Lung (tissue), 12 donors: ENCODE results near the gene PTPRT. TPM values are rescaled to one million over a fixed set of nuclear protein-coding genes. Genes with fewer than 3 reads are reported as not detected.

Source experiments
- ATAC-seq: fragments of 200-7000 bp; cut with Tn5 transposase; one replicate; pipeline ENCODE4 v1.9.1; 2020; ENCODE audit warnings: moderate number of reproducible peaks; ENCODE audit not compliant: insufficient read depth, low FRiP score
- DNase-seq, 3 donors: peaks; one replicate each; pipeline ENCODE4 v3.0.0-alpha.2; 2013 to 2017
- H3K27ac ChIP-seq, 2 donors: one replicate each; pipeline ENCODE4 v1.5.1; 2013; ENCODE audit warnings: mild to moderate bottlenecking in 2 of 2, moderate library complexity in 2 of 2, control low read depth in 1 of 2, inconsistent platforms in 1 of 2, low read depth in 1 of 2, low read length in 1 of 2
- H3K27me3 ChIP-seq, 3 donors: one replicate each; pipeline ENCODE4 v1.5.1; 2013; ENCODE audit warnings: low read length in 2 of 3; ENCODE audit not compliant: control insufficient read depth in 3 of 3, insufficient read depth in 3 of 3
- H3K36me3 ChIP-seq, 4 donors: one replicate each; pipeline ENCODE4 v1.5.1; 2013; ENCODE audit warnings: low read length in 4 of 4, mild to moderate bottlenecking in 1 of 4, moderate library complexity in 1 of 4; ENCODE audit not compliant: control insufficient read depth in 4 of 4, insufficient read depth in 4 of 4
- H3K4me1 ChIP-seq, 5 donors: one replicate each; pipeline ENCODE4 v1.5.1; 2013; ENCODE audit warnings: low read length in 5 of 5, mild to moderate bottlenecking in 2 of 5, moderate library complexity in 1 of 5; ENCODE audit not compliant: control insufficient read depth in 5 of 5, insufficient read depth in 5 of 5
- H3K4me3 ChIP-seq: one replicate; pipeline ENCODE4 v1.5.1; 2013; ENCODE audit warnings: mild to moderate bottlenecking, control low read depth, moderate library complexity
- H3K9ac ChIP-seq, 2 donors: one replicate each; pipeline ENCODE4 v1.5.1; 2013; ENCODE audit warnings: low read length in 2 of 2, control low read depth in 1 of 2; ENCODE audit not compliant: insufficient read depth in 1 of 2
- H3K9me3 ChIP-seq, 4 donors: one replicate each; pipeline ENCODE4 v1.5.1; 2013; ENCODE audit warnings: low read length in 3 of 4, mild to moderate bottlenecking in 1 of 4, moderate library complexity in 1 of 4; ENCODE audit not compliant: control insufficient read depth in 4 of 4, insufficient read depth in 3 of 4
- WGBS, 2 donors: extraction: QIAGEN DNeasy Blood & Tissue Kit; methylation state at CpG; one replicate each; pipeline ENCODE4 v1.1.7; 2013; 5-methylcytosine and 5-hydroxymethylcytosine counted together
- polyA plus RNA-seq, 2 donors: library from polyadenylated mRNA; stranded (reverse); fragments of 200-250 nt; gene quantifications; one replicate each; pipeline ENCODE4 v1.2.1, GENCODE V29; 2013
- total RNA-seq, 2 donors: library from RNA; depleted of rRNA in 1 of 2; stranded (reverse); fragments of >200 nt in 1 of 2; gene quantifications; one replicate each; pipeline ENCODE4 v1.2.1, GENCODE V29; 2014 to 2021
- TF ChIP-seq, protein P1 (sequence below): IDR thresholded peaks from 2 replicates; pipeline ENCODE4 v1.5.1; 2012; ENCODE audit warnings: mild to moderate bottlenecking; ENCODE audit errors: control extremely low read depth, extremely low read depth
- donor health status: control.
- donor health status: control.
- donor health status: Bipolar disorder and iron deficiency.
- donor health status: healthy.
- donor health status: DM: yes; HTN: yes; CAD: no.

PTPRT gene
- total and polyA plus RNA-seq, 4 donors = 0.37 to 13.8 (median 6.1) TPM

DNA sequence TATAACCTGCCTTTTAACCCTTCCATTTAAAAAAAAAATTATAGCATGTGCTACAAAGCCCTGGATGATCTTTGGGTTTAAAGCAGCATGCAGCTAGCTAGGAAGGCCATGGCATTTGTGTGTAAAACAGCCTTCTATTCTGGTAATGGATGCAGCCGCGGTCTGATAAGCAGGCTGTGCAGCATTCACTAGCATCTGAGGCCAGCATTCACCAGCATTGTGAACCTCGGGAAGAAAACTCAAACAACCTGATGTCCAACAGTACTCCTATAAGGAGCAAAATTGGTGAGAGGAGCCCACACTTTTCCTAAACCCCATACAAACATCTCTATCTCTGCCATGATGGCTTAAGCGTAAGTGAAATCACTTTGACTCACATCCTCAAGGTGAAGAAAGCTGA lies 265.5 kb downstream of the PTPRT start:
- ATAC-seq = no peak
- DNase-seq = no peak
- Histone ChIP-seq H3K36me3 (no peaks in the 10 kb centered on the region), H3K27ac (no peak overlapping the region), H3K4me3 (no peak overlapping the region), H3K9me3 (peaks cover 0 to 5% (median 0%) of the 10 kb centered on the region in 4 donors), H3K27me3 (no peaks in the 10 kb centered on the region), H3K9ac (no peak overlapping the region), H3K4me1 (no peaks in the 10 kb centered on the region)
- 88 to 89% methylated on average over 4 of the region's 4 CpGs for WGBS, 2 donors
- TF ChIP-seq, protein P1, sequence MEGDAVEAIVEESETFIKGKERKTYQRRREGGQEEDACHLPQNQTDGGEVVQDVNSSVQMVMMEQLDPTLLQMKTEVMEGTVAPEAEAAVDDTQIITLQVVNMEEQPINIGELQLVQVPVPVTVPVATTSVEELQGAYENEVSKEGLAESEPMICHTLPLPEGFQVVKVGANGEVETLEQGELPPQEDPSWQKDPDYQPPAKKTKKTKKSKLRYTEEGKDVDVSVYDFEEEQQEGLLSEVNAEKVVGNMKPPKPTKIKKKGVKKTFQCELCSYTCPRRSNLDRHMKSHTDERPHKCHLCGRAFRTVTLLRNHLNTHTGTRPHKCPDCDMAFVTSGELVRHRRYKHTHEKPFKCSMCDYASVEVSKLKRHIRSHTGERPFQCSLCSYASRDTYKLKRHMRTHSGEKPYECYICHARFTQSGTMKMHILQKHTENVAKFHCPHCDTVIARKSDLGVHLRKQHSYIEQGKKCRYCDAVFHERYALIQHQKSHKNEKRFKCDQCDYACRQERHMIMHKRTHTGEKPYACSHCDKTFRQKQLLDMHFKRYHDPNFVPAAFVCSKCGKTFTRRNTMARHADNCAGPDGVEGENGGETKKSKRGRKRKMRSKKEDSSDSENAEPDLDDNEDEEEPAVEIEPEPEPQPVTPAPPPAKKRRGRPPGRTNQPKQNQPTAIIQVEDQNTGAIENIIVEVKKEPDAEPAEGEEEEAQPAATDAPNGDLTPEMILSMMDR = no peak

DNA sequence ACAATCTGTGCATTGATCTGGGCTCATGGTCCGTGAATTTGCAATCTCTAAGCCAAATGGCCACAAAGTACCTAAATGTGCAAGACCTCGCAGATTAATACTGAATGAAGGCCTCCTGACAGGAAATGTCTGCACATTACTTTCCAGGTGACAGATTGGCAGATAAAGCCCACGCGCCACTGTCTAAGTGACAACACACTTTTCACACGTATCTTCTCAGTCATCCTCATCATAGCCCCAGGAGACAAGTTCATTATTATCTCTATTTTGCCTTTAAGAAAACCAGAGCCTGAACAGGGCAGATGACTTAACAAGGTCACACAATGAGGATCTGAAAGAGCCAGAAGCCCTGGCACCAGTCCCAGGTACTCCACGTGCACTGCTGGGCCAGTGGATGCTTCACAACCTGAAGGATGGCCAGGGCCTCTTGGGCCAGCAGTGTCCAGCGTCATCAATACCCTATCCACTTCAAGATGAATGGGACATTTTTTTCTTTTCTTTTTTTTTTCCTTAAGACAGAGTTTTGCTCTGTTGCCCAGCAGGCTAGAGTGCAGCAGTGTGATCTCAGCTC lies 266.3 kb downstream of the PTPRT start:
- H3K9ac ChIP-seq = no peak overlapping the region
- WGBS, 2 donors = 72 to 83% methylated on average over 7 of the region's 7 CpGs
- TF ChIP-seq, protein P1 = no peak
- no peak overlapping the region for H3K4me3 ChIP-seq
- no peak for DNase-seq
- no peak for ATAC-seq
- H3K27ac ChIP-seq = no peak overlapping the region
- H3K36me3 ChIP-seq = no peaks in the 10 kb centered on the region
- H3K4me1 ChIP-seq = no peaks in the 10 kb centered on the region
- peaks cover 0 to 5% (median 0%) of the 10 kb centered on the region in 4 donors for H3K9me3 ChIP-seq
- H3K27me3 ChIP-seq = no peaks in the 10 kb centered on the region

DNA sequence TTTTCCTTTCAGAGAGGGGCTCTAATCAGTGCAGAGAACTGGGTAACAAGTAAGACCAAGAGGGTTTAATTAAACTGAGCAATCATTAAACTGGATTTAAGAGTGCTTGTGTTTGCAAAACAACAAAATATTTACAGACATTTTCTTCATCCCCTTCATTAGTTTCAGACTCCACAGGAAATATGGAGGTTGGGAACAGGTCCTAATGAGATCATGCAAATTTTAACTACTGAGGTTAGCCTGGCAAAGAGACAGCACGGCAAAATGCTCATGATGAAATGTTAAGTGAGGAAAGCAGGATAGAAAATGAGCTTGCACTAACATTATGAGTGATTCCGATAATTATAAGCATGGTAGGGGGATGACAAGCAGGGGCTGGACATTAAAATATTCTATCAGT lies 268.9 kb downstream of the PTPRT start:
- Histone ChIP-seq H3K36me3 (no peaks in the 10 kb centered on the region), H3K27ac (no peak overlapping the region), H3K9ac (no peak overlapping the region), H3K4me1 (no peaks in the 10 kb centered on the region), H3K4me3 (no peak overlapping the region), H3K9me3 (peaks cover 0 to 4% (median 0%) of the 10 kb centered on the region in 4 donors), H3K27me3 (no peaks in the 10 kb centered on the region)
- ATAC-seq = no peak
- TF ChIP-seq, protein P1 = no peak
- 77 to 82% methylated on average over 2 of the region's 2 CpGs for WGBS, 2 donors
- no peak for DNase-seq

DNA sequence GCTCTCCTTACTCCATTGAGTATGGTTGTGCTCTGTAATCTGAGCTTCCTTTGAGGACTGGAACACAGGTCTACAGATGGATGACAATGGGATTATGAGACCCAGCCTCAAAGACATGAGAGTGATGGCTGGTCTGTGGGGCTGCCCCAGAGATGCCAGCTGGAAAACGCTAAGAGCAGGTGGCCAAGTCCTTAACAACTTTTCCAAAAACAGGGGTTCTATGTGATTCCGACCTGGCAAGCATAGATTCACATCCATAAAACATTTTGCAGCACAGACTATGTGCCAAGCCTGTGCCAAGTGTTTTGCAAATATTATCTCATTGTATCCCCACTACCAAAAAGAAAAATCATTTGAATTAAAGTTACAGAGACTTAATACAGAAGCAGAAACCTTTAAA lies 270.4 kb downstream of the PTPRT start:
- H3K27ac ChIP-seq = no peak overlapping the region
- H3K9me3 ChIP-seq = peaks cover 0 to 8% (median 0%) of the 10 kb centered on the region in 4 donors
- DNase-seq (no peak), ATAC-seq (no peak)
- no peaks in the 10 kb centered on the region for H3K4me1 ChIP-seq
- no peaks in the 10 kb centered on the region for H3K36me3 ChIP-seq
- no peak overlapping the region for H3K9ac ChIP-seq
- no peak overlapping the region for H3K4me3 ChIP-seq
- WGBS, 2 donors = 74 to 86% methylated on average over 2 of the region's 2 CpGs
- TF ChIP-seq, protein P1 = no peak
- no peaks in the 10 kb centered on the region for H3K27me3 ChIP-seq
